ENCODE data around the gene BARX2. TPM values are rescaled to one million over a fixed set of nuclear protein-coding genes. Genes with fewer than 3 reads are reported as not detected.

BARX2 gene
- total RNA-seq, 1 experiment from 2014 or later: 0.12 TPM

DNA sequence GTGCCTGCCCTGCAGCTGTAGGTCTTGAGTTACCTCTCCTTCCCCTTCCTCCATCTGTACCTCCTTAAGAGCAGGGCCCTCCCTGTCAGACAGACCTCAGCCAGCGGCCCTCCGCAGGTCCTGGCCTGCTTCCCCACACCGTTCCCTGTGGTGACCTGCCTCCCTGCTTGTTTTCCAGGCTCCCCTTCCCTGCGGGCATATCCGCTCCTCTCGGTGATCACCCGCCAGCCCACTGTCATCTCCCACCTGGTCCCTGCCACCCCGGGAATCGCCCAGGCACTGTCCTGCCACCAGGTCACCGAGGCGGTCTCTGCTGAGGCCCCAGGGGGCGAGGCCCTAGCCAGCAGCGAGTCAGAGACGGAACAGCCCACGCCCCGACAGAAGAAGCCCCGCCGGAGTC, 60.9 kb downstream of the BARX2 start (continued):
- TF ChIP-seq EZH2 (IDR thresholded peaks at IDR 0.05) (no peak), SRF (IDR thresholded peaks at IDR 0.05; ENCODE audit: low read depth) (no peak), POLR2AphosphoS5 (IDR thresholded peaks at IDR 0.05; ENCODE audit: low read depth, low read length) (no peak), TCF7L2 (IDR thresholded peaks at IDR 0.05; ENCODE audit: borderline replicate concordance, extremely low read depth, insufficient read depth, insufficient read length) (no peak), ELF1 (IDR thresholded peaks at IDR 0.05; ENCODE audit: borderline replicate concordance, low read depth) (no peak)
- TF ChIP-seq, protein P1, sequence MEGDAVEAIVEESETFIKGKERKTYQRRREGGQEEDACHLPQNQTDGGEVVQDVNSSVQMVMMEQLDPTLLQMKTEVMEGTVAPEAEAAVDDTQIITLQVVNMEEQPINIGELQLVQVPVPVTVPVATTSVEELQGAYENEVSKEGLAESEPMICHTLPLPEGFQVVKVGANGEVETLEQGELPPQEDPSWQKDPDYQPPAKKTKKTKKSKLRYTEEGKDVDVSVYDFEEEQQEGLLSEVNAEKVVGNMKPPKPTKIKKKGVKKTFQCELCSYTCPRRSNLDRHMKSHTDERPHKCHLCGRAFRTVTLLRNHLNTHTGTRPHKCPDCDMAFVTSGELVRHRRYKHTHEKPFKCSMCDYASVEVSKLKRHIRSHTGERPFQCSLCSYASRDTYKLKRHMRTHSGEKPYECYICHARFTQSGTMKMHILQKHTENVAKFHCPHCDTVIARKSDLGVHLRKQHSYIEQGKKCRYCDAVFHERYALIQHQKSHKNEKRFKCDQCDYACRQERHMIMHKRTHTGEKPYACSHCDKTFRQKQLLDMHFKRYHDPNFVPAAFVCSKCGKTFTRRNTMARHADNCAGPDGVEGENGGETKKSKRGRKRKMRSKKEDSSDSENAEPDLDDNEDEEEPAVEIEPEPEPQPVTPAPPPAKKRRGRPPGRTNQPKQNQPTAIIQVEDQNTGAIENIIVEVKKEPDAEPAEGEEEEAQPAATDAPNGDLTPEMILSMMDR (IDR thresholded peaks at IDR 0.05 in 2 of 3, conservative IDR thresholded peaks at IDR 0.05 in 1 of 3; ENCODE audit: borderline replicate concordance in 1 of 3, insufficient read depth in 1 of 3, low read depth in 2 of 3, low read length in 2 of 3): no peak
- TF ChIP-seq, protein P2, sequence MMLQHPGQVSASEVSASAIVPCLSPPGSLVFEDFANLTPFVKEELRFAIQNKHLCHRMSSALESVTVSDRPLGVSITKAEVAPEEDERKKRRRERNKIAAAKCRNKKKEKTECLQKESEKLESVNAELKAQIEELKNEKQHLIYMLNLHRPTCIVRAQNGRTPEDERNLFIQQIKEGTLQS (IDR thresholded peaks at IDR 0.05): no peak

DNA sequence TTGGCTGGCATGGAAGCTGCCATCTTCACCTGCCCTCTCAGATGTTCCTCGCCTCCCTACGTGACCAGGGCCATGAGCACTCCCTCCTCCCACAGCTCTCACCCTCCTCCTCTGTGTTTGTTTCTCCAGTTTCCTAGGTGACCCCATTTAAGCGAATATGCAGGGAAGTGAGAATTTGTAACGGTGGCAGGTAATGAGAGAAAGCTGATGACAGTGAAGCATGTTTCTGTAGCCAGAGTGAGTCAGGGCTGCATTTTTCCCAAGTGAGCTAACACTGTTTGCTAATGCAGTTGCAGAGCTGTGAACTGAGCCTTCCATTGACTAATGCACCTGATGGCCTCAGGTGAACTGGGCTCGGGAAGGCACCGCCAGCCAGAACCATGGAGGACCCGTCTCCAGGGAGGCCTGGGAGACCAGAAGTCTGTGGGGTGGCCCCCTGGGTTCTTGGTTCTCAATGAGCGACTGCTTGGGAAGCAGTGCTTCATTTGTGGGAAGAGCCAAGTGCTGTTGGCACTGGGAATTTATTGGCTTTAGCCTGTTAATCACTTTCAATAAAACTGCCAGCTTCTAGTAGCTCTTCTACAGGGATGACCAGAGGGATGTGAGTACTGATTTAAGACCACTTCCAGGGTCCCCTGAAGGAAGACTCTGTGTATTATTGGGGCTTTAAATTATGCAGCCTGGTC, 64.5 kb downstream of the BARX2 start:
- Histone ChIP-seq H3K9me2 (ENCODE audit: insufficient read depth) (no peaks in the 10 kb centered on the region), H3K9ac (ENCODE audit: low read length) (no peak overlapping the region), H3K79me2 (ENCODE audit: insufficient read depth, low read length) (no peaks in the 10 kb centered on the region), H4K20me1 (ENCODE audit: insufficient read depth) (no peaks in the 10 kb centered on the region), H3K36me3 (ENCODE audit: control insufficient read depth in 1 of 2, insufficient read depth in 2 of 2, low read length in 2 of 2) (no peaks in the 10 kb centered on the region), H3K27me3 (ENCODE audit: insufficient read depth, low read length) (no peaks in the 10 kb centered on the region), H2AFZ (ENCODE audit: low read depth, low read length, poor library complexity, severe bottlenecking) (no peak overlapping the region), H3K4me2 (ENCODE audit: low read length) (no peak overlapping the region), H3K4me1 (ENCODE audit: control insufficient read depth in 1 of 2, insufficient read depth in 2 of 2, low read length in 2 of 2) (no peaks in the 10 kb centered on the region; a peak in 1 of 4 replicates), H3K4me3 (replicated peaks in 1 of 2; ENCODE audit: low read depth in 1 of 2, low read length in 2 of 2) (no peak overlapping the region), H3K9me3 (ENCODE audit: control insufficient read depth in 1 of 2, insufficient read depth in 1 of 2, low read depth in 1 of 2, low read length in 2 of 2) (no peaks in the 10 kb centered on the region), H3K27ac (ENCODE audit: low read depth, low read length) (no peak overlapping the region)
- POLR2A ChIA-PET: no interaction called here
- ATAC-seq (no peak), DNase-seq (ENCODE audit: low read depth, low spot score) (no peak)
- no peak for TF ChIP-seq ZFX (IDR thresholded peaks at IDR 0.05)
- TF ChIP-seq YY1 (IDR thresholded peaks at IDR 0.05; ENCODE audit: extremely low read depth, insufficient replicate concordance, low read depth, low read length): no peak
- no peak for TF ChIP-seq POLR2A (IDR thresholded peaks at IDR 0.05; ENCODE audit: borderline replicate concordance, extremely low read depth, insufficient read depth, insufficient read length)
- TF ChIP-seq EGR1 (IDR thresholded peaks at IDR 0.05; ENCODE audit: low read depth): no peak
- CTCF ChIA-PET: no interaction called here
- intact Hi-C loops (cut with micrococcal nuclease): no loop called here
- BruUV-seq (replicated peaks): no TSS peak
- RAD21 ChIA-PET (ENCODE audit: low non-redundant PET in 1 of 2, low total read pairs in 2 of 2, uncharacterized antibody in 2 of 2, unreplicated experiment in 2 of 2): no interaction called here
